ENCODE data around the gene BTBD17.
A peak's percentile ranks its signal among the peaks of the same experiment; 100 is the strongest.
"Not testable (repeated sequence)": the region's sequence is repeated elsewhere in the genome, so short reads cannot be mapped to it uniquely, and the experiment has no call there.

BTBD17 gene, protein sequence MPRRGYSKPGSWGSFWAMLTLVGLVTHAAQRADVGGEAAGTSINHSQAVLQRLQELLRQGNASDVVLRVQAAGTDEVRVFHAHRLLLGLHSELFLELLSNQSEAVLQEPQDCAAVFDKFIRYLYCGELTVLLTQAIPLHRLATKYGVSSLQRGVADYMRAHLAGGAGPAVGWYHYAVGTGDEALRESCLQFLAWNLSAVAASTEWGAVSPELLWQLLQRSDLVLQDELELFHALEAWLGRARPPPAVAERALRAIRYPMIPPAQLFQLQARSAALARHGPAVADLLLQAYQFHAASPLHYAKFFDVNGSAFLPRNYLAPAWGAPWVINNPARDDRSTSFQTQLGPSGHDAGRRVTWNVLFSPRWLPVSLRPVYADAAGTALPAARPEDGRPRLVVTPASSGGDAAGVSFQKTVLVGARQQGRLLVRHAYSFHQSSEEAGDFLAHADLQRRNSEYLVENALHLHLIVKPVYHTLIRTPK

DNA sequence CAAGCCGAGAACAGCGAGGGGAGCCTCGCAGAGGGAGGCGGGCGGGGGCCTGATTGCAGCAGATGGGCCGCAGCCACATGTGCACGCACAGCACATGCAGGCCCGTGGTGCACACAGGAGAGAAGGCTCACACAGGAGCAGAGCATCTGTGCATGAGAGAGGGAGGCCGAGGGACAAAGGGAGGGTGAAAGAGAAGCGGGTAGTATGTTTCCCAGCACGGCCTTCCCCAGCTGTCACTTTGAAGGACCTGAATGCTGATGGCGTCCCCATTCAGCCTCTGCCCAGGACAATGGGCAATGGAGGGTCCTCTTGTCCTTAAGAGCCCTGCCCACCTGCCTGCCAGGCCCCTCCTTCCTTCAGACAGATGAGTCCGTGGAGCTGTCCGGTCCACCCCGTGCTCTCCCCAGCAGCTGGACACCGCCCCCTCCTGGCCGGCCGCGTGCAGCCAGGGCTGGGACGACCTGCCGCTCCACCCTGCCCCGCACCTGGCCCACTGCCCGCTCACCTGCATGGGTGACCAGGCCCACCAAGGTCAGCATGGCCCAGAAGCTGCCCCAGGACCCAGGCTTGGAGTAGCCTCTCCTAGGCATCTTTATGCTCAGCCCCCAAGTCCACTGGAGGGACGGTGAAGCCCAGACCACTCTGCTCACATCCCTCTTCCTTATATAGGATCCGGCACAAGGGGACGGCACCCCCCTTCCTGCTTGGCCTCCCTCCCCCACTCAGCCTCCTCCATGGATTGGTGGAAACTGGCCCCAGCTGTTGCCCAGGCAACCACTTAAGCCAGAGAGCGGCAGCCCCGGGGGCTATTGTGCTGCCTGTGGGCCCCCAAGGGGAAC is at the start of gene BTBD17:
Gene BTBD17, minus strand, starts transcription at position 639 of the 839 bp plus-strand sequence. Its CDS starts 49 bp downstream, at position 590.
- peak; percentile 29 for DNase-seq (ENCODE audit: low read depth)

DNA sequence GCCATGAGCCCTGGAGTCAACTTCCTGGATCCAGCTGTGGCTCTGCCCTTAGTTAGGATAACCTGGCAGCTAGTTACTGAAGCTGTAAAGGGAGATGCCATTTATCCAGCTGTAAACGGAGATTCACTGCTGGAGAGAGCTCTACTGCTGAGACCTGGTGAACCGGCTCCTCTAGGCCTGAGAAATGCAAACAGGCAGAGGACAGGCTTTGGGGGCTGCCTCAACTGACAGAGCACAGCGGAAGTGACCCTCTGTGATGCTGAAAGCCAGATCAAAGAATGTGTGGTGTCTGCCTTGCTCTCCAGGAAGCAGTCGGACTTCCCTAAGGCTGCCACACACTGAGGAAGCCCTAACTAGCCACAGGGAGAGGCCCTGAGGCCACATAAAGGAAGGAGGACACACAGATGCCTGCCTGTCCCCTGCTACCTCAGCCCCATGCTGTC is 48.4 kb upstream of the BTBD17 start:
- DNase-seq (ENCODE audit: low read depth) = no peak

DNA sequence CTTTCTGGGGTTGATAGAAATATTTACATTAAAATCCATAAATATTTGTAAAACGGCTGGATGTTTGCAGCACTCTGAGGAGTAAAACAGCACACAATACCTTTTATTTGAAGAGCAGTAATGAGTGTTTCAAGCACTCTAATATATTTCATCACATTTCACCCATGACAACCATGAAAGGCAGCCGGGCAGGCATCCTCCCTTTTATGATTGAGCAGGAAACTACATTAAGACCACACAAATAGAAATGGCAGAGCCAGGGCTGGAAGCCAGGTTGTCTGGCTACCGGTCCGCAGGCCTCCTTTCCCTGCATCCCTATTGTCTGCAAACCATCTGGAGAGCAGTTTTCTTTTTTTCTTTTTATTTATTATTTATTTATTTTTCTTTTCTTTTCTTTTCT is 47.1 kb upstream of the BTBD17 start:
- no peak for DNase-seq (ENCODE audit: low read depth)

DNA sequence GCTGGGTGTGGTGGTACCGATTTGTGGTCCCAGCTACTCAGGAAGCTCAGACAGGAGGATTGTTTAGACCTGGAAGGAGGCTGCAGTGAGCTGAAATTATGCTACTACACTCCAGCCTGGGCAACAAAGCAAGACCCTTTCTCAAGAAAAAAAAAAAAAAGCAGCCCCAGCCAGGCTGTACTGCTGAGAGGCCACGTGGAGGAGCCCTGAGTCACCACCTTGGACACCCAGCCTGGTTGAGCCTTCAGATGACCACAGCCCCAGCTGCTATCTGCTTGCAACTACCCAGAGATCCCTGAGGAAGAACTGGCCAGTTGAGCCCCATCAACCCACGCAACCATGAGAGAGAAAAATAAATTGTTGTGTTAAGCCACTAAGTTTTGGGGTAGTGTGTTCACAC is 46.6 kb upstream of the BTBD17 start:
- no peak for DNase-seq (ENCODE audit: low read depth)

DNA sequence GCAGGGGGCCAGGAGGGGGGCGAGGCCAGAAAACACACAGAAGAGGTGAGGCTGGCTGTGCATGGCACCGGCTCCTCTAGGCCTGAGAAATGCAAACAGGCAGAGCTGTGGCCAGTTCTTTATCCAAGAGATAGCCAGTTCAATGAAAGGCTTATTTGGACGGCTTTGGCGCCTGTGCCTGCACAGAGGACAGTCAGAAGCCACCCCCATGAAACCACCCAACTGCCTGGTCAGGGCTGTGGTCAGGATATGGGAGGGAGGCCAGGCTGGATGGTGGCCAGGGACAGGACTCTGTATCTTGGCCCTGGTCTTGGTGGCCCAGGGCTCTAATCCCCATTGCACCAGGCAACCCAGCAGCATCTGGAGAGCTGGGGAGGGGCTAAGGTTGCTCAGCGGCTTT is 45.7 kb upstream of the BTBD17 start:
- DNase-seq (ENCODE audit: low read depth) = no peak

DNA sequence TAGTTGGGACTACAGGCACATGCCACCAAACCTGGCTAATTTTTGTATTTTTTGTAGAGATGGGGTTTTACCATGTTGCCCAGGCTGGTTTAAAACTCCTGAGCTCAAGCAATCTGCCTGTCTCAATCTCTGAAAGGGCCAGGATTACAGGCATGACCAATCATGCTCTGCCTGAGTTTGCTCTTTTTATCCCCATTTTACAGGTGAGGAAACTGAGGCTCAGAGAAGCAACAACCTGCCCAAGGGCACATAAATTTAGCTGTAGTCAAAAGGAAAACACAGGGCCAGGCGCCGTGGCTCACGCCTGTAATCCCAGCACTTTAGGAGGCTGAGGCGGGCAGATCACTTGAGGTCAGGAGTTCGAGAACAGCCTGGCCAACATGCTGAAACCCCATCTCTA is 43.6 kb upstream of the BTBD17 start:
- DNase-seq (ENCODE audit: low read depth) = not testable (repeated sequence)

DNA sequence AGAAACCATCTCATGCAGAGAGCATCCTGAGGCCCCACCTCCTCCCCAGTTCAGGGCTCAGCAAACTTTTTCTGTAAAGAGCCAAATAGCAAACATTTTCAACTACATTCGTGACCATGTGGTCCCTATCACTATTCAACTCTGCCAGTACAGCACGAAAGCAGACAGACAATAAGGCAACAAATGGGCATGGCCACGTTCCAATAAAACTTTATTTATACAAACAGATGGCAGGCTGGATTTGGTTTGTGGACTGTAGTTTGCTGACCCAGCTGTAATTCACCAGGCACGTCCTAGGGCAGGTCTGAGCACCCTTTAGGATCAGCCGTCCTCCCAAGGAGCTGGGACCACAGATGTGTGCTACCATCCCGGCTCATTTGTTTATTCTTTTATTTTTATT is 43.1 kb upstream of the BTBD17 start:
- DNase-seq (ENCODE audit: low read depth) = no peak

DNA sequence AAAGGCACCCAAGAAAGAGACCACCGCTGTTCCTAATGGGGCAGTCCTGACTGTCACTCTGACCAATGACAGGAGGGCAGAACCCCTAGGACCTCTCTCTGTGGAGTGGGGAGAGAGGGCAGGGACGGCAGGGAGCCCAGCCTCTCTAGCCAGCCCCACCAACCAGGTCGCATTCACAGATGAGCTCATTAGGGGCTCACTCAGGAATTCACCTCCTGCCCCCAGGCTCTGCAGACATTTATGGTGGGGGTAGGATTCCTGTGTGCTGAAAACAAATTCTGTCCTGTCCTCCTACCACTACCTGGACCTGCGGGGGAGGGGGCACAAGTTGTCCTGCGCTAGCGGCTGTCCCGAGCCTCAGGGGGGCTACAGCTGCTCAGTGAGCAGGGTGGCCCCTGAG is 42.5 kb upstream of the BTBD17 start:
- DNase-seq (ENCODE audit: low read depth) = no peak

DNA sequence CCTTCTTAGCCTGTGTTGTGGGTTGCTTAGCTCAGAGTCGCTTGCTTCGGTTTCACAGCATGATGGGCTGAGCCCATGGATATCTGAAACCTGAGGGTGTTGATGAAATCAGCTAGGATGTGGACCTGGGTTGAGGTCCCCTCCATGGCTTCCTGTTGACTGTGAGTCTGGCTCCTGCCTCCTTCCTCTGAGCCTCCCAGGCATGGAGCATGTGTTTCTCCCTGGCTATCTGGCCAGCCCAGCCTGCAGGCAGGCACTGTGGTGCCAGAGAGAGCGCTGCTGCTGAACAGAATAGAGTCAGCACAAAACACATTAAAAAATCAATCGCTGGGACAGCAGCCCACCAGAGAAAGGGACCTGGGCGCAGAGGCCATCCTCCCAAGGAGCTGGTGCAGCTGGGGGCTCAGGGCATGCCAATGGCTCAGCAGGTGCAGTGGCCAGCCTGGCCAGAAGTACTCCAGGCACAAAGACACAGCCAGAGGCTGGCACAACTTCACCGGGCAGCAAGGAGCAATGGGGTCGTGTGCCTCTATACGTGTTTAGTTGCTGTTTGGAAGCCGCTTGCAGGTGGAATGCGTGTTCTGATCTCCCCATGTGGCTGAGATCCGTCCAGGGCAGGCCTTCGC is 42.0 kb upstream of the BTBD17 start:
- no peak for DNase-seq (ENCODE audit: low read depth)

DNA sequence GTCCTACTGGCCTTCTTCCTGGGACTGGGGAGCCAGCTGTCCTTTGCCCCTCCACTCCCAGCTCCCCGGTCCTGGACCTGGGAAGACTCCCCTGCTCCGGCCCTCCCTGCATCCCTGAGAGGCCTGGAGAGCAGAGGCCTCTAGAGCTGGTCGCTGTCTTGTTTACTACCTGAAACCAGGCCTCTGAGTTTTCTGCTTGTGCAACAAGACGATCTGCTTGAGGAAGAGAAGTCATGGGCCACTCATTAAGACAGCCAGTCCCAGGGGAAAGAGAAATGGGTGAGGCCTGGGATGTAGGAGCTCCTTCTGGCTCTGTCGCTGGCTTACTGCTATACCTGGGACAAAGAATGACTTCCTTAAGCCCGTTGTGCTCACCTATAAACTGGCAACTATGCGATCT is 40.4 kb upstream of the BTBD17 start:
- no peak for DNase-seq (ENCODE audit: low read depth)

DNA sequence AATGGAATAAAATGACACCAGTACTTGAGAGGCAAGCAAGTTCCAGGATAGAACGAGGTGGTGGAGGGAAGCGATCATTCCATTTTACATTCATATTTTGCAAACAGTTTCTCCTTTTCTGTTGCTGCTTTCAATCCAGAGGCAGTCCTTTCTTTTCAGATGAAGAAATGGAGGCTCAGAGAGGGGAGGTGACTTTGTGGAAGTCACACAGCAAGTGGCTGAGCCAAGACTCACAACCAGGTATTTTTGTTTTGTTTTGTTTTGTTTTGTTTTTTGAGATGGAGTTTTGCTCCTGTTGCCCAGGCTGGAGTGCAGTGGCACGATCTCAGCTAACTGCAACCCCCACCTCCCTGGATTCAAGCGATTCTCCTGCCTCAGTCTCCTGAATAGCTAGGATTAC is 34.9 kb upstream of the BTBD17 start:
- DNase-seq (ENCODE audit: low read depth) = no peak

DNA sequence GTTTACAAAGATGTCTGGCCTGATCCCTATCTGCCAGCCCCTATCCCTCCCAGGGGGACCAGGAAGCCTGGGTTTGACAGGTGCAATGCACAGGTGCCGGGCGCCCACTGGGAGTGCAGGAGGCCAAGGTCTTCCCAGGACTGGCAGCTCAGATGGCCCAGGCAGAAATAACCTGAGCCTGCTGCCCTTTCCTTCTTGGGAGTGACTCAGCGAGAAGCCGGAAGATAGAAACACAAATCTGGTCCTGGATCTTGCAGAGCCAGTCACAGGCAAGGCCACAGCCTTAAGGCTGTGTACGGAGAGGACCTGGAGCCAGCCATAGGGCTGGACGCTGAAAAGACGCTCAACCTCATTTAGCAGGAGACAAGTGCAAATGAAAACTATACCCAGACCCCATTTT is 33.3 kb upstream of the BTBD17 start:
- no peak for DNase-seq (ENCODE audit: low read depth)

DNA sequence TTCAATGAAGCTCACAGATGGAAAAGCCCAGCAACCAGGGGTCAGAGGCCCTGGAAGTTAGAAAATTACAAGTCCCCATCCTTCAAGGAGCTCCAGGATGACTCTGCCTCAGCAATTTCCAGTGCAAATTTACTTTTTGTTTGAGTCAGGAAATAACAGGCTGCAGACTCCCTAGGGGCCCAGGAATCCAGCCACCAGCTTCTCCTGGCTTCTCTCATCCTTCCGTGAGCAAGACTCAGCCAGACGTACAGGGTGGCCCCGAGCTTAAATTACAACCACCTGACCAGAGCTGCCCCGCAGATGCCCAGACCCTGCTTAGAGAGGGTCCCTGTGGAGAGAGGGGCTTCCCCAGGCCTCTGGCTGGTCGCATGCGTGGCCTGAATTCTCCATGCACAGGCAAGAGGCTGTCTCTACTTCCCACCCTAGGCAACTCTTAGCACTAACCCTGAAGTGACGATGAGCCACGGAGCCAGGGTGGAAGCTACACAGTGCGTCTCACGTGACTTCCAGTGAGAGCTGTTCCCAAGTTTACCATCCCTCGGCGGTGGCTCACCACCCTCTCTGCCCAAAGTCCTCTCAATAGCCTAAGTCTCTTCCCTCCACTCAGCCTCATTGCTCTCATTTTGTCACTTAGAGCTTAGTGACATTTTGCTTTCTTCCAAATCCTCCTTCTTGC is 32.7 kb upstream of the BTBD17 start:
- no peak for DNase-seq (ENCODE audit: low read depth)

DNA sequence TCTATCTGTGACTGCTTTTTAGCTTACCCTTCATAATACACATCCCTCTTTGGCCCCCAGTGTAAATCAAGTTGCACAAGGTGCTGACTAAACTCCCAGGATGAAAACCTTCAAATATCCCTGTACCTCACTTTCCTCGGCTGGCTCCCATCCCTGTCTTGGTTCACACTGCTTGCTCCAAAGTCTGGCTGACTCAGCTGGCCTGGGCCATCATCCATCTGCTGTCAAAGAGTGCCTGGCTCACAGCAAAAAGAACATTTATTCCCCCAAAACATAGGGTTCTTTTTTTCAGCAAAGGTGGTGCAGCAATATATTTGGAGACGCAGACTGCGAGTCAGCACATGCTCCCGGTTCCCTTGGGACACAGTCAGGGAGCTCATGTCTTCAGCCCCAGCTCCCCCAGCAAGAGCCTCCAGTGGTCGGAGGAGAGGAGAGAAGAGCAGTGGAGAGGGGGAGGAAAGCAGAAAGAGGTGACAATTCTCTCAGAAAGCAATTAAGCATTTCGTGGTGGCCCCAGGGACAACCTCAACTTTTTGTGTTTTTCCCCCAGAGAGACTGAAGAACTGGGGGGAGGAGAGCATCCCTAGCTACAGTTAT is 31.8 kb upstream of the BTBD17 start:
- no peak for DNase-seq (ENCODE audit: low read depth)

DNA sequence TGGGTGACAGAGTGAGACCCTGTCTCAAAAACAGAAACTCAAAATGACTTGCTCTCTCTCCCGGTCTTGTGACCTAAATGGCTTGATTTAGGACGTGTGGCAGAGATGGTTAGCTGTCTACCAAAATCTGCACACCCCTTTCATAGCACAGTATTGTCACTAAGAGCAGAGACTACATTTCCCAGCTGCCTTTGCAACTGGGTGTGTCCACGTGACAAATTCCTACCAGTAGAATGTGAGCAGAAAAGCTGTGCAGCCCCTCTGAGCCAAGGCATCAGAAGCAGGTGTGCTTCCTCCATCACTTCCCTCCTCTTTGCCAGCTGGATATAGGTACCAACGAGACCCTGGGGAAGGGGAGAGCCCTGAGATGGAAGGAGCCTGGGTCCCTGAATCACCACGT is 31.2 kb upstream of the BTBD17 start:
- no peak for DNase-seq (ENCODE audit: low read depth)

DNA sequence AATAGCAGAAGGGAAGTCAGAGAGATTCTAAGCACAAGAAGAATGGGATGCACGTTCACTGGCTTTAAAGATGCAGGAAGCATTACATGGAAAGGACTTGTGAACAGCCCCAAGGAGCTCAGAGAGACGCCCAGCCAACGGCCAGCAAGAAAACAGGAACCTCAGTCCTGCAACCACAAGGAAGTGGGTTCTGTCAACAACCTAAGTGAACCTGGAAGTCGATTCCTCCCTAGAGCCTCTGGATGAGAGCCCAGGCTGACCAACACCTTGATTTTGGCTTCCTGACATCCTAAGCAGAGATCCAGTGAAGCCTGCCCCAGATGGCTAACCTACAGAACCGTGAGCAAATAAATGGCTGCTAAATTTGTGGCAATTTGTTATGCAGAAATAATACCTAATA is 30.1 kb upstream of the BTBD17 start:
- no peak for DNase-seq (ENCODE audit: low read depth)

DNA sequence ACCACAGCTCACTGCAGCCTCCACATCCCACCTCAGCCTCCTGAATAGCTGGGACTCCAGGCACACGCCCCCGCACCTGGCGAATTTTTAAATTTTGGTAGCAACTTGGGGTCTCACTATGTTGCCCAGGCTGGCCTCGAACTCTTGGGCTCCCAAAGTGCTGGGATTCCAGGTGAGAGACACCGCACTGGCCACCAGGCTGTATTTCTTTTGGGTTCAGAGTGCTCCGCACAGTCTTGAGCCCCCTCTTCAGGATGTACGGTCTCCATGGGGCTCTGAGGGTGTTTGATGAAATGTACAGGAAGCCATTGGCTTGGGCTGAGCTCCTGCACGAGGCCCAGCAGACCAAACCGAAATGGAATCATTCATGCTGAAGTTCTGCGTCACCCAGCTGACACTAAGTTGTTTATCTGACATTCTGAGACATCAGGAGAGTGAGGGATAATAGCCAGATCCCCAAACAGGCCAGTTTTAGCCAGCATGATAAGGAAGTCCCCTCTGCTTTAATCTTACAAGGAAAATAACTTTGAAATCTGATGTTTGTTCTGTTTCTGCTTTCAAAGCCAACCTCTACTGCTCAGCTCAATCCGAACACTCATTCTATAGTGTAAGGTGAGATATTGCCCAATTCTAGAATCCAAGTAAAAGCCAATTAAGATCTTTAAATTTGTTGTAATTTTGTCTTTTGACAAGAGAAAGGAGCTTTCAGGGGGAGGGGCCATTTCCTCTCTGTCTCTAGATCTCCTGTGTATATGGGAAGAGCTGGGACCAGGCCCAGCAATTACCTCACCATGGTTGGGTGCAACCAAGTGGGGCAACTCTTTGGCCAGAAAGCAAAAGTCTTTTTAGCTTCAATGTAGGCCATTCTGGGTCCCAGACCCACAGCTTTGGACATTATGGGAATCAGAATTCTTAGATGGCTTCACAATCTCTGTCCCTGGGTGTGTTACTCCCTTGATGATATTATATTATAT is 29.3 kb upstream of the BTBD17 start:
- DNase-seq (ENCODE audit: low read depth) = no peak

DNA sequence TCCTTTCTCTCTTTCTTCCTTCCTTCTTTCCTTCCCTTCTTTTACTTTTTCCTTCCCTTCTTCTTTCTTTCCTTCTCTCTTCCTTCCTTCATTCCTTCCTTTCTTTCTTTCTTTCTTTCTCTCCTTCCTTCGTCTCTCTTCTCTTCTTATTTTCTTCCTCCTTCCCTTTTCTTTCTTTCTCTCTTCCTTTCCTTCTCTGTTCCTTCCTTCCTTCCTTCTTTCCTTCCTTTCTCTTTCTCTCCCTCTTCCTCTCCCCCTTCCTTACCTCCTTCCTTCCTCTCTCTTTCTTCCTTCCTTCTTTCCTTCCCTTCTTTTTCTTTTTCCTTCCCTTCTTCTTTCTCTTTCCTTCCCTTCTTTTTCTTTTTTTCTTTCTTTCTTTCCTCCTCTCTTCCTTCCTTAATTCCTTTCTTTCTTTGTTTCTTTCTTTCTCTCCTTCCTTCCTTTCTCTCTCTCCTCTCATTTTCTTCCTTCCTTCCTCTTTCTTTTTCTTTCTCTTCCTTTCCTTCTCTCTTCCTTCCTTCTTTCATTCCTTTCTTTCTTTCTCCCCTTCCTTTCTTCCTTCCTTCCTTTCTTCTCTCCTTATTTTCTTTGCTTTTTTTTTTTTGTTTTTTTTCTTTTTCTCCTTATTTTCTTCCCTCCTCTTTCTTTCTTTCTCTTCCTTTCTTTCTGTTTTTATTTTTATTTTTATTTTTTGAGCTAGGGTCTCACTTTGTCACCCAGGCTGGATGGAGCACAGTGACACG is 28.4 kb upstream of the BTBD17 start:
- no peak for DNase-seq (ENCODE audit: low read depth)

DNA sequence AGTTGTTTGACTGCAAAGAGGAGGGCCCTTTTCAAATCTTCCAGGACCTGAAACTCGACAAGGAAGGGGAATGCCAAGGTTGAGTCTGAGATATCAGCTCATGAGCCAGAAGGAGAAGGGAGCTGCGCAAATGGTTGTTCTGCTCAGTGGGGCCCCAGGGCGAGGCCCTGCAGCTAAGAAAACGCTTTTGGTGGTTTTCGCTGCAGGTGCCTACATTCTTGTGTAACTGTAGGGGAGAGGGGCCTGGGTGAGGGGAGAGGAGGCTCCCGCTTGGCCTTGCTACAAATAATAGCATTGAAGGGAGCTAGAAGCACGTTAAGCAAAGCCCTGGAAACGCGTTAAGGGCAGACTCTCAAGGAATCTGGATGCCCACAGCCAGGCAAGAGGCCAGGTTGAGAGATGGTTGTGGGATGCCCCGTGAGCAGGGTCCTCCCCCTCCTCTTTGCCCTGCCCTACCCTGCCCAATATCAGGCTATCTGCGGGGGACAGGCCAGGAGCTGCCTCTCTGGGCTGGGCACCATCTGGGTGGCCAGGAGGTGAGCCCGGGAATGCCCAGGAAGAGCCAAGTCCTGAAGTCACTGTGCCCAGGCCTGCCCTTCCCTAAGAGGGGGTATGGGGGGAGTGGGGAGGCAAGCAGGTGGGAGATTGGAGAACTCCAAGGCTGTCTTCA is 27.6 kb upstream of the BTBD17 start:
- DNase-seq (ENCODE audit: low read depth) = no peak
